Ovary (tissue), 9 donors: ENCODE data around the gene KLHL3. TPM values are rescaled to one million over a fixed set of nuclear protein-coding genes. Genes with fewer than 3 reads are reported as not detected.

Experiments
- DNase-seq, 5 donors: peaks; one replicate each; pipeline ENCODE4 v3.0.0-alpha.2; 2019 to 2020
- H3K27ac ChIP-seq, 2 donors: fragments of 200-600 bp; one replicate each; pipeline versions ENCODE4 v1.5.1 to v1.8.0; 2019 to 2022
- H3K27me3 ChIP-seq: fragments of 200-600 bp; one replicate; pipeline ENCODE4 v1.8.0; 2022
- H3K36me3 ChIP-seq: fragments of 200-600 bp; sonication (generic); one replicate; pipeline ENCODE4 v1.5.1; 2019
- H3K4me1 ChIP-seq: one replicate; pipeline ENCODE4 v1.8.1; 2013; ENCODE audit warnings: mild to moderate bottlenecking, moderate library complexity; ENCODE audit not compliant: insufficient read depth
- H3K4me3 ChIP-seq: fragments of 200-600 bp; sonication (generic); one replicate; pipeline ENCODE4 v1.5.1; 2017
- H3K9me3 ChIP-seq, 2 donors: fragments of 200-600 bp in 1 of 2; sonication (generic) in 1 of 2; one replicate each; pipeline versions ENCODE4 v1.5.1 to v1.8.1; 2013 to 2019; ENCODE audit warnings: mild to moderate bottlenecking in 1 of 2, moderate library complexity in 1 of 2
- EP300 ChIP-seq: sonication (generic); formaldehyde crosslinking; IDR thresholded peaks from one replicate; pipeline ENCODE4 v1.6.1; 2017; ENCODE audit warnings: antibody characterized with exemption
- POLR2A ChIP-seq: fragments of 450-650 bp; IDR thresholded peaks from one replicate; pipeline ENCODE4 v1.6.1; 2017; ENCODE audit warnings: antibody characterized with exemption, mild to moderate bottlenecking, moderate library complexity
- WGBS, 3 donors: extraction: QIAGEN DNeasy Blood & Tissue Kit in 1 of 3; methylation state at CpG; one replicate each; pipeline versions ENCODE4 v1.1.5 to v1.1.7; 2013 to 2017; 5-methylcytosine and 5-hydroxymethylcytosine counted together
- intact Hi-C, 4 donors: fragments of 100-400 bp; cut with DNase I; formaldehyde crosslinking; loops; one replicate each; pipeline versions ENCODE4 v1.11.0 to v1.15.1; 2022 to 2023
- polyA plus RNA-seq, 2 donors: library from polyadenylated mRNA; stranded (reverse); fragments of 200-250 nt in 1 of 2; fragments of 350-450 nt in 1 of 2; fragmentation: Illumina TruSeq in 1 of 2; extraction: RNeasy Lipid Tissue Mini Kit (QIAGEN cat#74804) in 1 of 2; gene quantifications; one replicate each; pipeline ENCODE4 v1.2.3, GENCODE V29; 2013 to 2014
- total RNA-seq, 7 donors: library from RNA; depleted of rRNA in 2 of 7; stranded (reverse); fragments of >200 nt in 2 of 7; fragmentation: NEBNext Ultra II Directional in 3 of 7; extraction: Animal tissue kit (Norgen Biotek cat#: 25700) in 3 of 7; gene quantifications; one replicate each; pipeline versions ENCODE4 v1.1.0 to v1.2.4, GENCODE V29; 2016 to 2023
- TF ChIP-seq, protein P1 (sequence below), 3 donors: fragments of 450-650 bp in 2 of 3; fragments of 200-600 bp in 1 of 3; IDR thresholded peaks; one replicate each; pipeline versions ENCODE4 v1.5.1 to v1.8.0; 2016 to 2022; ENCODE audit warnings: antibody characterized with exemption in 3 of 3, mild to moderate bottlenecking in 1 of 3
- donor health status: DM: no; HTN: no; CAD: no; lungs with moderate emphysema.
- donor health status: DM: no; HTN: no; CAD: no.
- donor health status: Bipolar disorder and iron deficiency.
- donor health status: DM: yes; HTN: yes; CAD: no.
- donor health status: DM: no; HTN: no; CAD: no.
- donor health status: DM: yes; HTN: yes; CAD: no.

Gene KLHL3
- total and polyA plus RNA-seq, 9 donors: 2.9 to 15.7 (median 8.7) TPM

DNA sequence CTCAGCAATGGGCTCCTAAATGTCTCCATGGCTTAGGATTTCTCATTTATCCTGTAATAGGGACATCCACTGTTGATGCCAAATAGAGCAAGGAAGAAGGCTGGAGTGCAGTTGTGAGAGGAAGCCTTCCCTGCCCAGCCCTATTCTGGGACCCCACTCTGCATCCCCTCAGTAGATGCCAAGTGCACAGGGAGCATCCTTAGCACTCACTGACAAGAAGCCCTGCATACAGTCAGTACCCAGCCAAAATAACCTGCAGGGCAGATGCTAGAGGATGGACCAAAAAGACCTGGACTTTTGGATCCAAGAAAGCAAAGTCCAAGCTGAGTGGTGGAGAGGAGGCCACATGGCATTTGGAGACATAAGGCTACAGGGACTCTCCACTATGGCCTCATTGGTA lies 123.3 kb downstream of the KLHL3 start:
- Histone ChIP-seq H3K36me3 (no peaks in the 10 kb centered on the region), H3K27ac (no peak overlapping the region), H3K4me3 (no peak overlapping the region), H3K27me3 (no peaks in the 10 kb centered on the region), H3K9me3 (no peaks in the 10 kb centered on the region), H3K4me1 (no peaks in the 10 kb centered on the region)
- DNase-seq: no peak
- intact Hi-C loops: no loop called here
- TF ChIP-seq EP300: no peak
- TF ChIP-seq POLR2A: no peak
- TF ChIP-seq, protein P1, sequence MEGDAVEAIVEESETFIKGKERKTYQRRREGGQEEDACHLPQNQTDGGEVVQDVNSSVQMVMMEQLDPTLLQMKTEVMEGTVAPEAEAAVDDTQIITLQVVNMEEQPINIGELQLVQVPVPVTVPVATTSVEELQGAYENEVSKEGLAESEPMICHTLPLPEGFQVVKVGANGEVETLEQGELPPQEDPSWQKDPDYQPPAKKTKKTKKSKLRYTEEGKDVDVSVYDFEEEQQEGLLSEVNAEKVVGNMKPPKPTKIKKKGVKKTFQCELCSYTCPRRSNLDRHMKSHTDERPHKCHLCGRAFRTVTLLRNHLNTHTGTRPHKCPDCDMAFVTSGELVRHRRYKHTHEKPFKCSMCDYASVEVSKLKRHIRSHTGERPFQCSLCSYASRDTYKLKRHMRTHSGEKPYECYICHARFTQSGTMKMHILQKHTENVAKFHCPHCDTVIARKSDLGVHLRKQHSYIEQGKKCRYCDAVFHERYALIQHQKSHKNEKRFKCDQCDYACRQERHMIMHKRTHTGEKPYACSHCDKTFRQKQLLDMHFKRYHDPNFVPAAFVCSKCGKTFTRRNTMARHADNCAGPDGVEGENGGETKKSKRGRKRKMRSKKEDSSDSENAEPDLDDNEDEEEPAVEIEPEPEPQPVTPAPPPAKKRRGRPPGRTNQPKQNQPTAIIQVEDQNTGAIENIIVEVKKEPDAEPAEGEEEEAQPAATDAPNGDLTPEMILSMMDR (IDR thresholded peaks at IDR 0.05): no peak

GRCh38 chr5:137611794-137612435 lies 124.0 kb downstream of the KLHL3 start:
- Histone ChIP-seq H3K36me3 (no peaks in the 10 kb centered on the region), H3K27me3 (no peaks in the 10 kb centered on the region), H3K27ac (no peak overlapping the region), H3K9me3 (no peaks in the 10 kb centered on the region), H3K4me1 (no peaks in the 10 kb centered on the region), H3K4me3 (no peak overlapping the region)
- DNase-seq: no peak
- intact Hi-C loops: no loop called here
- TF ChIP-seq, protein P1 (IDR thresholded peaks at IDR 0.05): no peak
- TF ChIP-seq EP300: no peak
- TF ChIP-seq POLR2A: no peak
- WGBS, 3 donors: 75 to 81% (median 80%) methylated on average over 9 of the region's 9 CpGs

- H3K4me1 ChIP-seq: no peaks in the 10 kb centered on the region
- WGBS, 3 donors: 63 to 78% (median 71%) methylated on average over 4 of the region's 4 CpGs
- TF ChIP-seq, protein P1 (IDR thresholded peaks at IDR 0.05): no peak
- TF ChIP-seq EP300: no peak
- TF ChIP-seq POLR2A: no peak
- intact Hi-C loops: no loop called here
- no peaks in the 10 kb centered on the region for H3K27me3 ChIP-seq
- H3K36me3 ChIP-seq: no peaks in the 10 kb centered on the region
- no peaks in the 10 kb centered on the region for H3K9me3 ChIP-seq
- no peak overlapping the region for H3K27ac ChIP-seq
- DNase-seq: no peak
- H3K4me3 ChIP-seq: no peak overlapping the region
Observed at GRCh38 chr5:137611011-137611580, 124.8 kb downstream of the KLHL3 start.

DNA sequence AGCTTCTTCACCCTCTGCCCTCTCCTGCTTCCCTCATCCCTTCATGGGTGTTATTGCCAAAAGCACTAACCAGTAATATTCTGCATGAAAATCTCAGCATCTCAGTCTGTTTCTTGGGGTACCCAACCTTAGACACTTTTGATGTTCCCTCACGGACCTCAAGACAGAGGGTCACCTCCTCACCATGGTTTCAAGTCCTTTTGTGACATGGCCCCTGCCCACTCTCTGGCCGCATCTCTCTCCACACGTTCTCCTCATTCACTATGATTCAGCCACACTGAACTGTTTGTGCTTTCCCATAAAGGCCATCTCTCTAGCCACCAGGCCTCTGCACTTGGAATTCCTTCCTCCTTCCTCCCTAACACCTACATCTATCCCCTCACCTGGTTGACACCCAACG lies 125.3 kb downstream of the KLHL3 start:
- no peaks in the 10 kb centered on the region for H3K27me3 ChIP-seq
- TF ChIP-seq, protein P1 (IDR thresholded peaks at IDR 0.05): no peak
- TF ChIP-seq EP300 (no peak), POLR2A (no peak)
- no peak overlapping the region for H3K4me3 ChIP-seq
- no peaks in the 10 kb centered on the region for H3K36me3 ChIP-seq
- H3K27ac ChIP-seq: no peak overlapping the region
- no peak for DNase-seq
- no peaks in the 10 kb centered on the region for H3K4me1 ChIP-seq
- H3K9me3 ChIP-seq: no peaks in the 10 kb centered on the region
- intact Hi-C loops: no loop called here
- 82 to 90% (median 84%) methylated on average over 4 of the region's 4 CpGs for WGBS, 3 donors
